ENCODE results near the gene CLMN. TPM values are rescaled to one million over a fixed set of nuclear protein-coding genes. Genes with fewer than 3 reads are reported as not detected.

Gene CLMN
- total RNA-seq, 2 experiments from 2014 or later, result 0.29 to 0.40 TPM

DNA sequence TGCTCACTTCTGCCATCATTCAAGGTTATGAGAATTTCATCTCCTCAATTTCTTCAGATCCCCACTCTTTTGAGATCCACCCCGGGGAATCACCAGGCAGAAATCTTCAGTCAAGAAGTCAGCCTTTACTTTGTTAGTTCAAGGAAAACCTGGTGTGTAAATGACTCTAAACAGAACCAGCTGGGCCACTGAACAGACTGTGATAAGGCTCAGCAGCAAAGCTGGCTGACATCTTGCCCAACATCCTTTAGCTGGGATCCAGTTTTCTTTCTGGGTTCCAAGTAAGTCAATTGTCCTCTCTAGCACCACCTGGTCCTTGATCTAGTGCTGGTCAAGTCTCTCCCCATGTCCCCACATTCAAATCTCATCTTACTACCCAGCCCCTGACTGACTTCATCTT lies 11.6 kb downstream of the CLMN start:
- CTCF ChIA-PET, result no interaction called here
- POLR2A ChIA-PET, result no interaction called here

DNA sequence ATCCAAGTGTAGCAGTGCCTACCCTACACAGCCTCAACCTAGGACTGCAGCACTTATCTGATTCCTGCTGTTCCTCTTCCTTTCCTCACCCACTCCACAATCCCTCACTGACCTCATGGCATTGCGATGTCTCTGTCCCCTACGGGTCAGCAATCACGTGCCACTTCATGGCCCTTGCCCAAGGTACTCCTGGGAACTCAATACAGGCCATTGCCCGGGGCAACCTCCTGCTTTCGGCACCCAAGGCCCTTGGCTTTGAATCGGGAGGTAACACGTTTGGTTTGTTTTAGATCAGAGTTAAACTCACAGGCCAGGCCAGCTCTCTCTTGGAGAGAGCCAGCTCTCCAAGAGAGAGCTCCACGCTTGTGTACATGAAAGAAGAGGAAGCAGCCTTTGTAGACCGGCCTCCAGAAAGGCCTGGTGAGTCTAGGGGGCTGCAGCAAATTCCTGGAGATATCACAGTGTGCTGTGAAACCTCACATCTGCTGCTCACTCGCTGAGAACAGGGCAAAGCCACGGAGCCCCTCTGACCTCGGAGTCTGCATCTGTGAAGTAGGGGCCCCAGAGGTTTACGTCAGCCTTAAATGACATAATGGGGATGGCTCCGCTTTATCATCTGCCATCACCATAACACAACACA lies 12.2 kb downstream of the CLMN start:
- CTCF ChIA-PET, result no interaction called here

DNA sequence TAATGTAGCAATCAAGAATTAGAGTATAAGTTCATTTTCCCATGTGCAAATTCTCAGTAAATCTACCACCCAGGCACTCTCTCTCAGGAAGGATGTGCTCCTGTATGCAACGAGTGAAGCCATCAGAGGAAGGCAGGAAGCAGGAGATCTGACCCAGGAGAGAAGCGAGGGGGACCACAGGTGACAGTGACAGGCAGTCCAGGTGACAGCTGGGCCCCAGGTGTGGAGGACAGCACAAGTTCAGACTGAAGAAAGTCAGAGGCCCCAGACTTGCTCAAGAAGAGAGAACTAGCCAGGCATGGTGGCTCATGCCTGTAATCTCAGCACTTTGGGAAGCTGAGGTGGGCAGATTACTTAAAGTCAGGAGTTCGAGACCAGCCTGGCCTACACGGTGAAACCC lies 13.8 kb downstream of the CLMN start:
- ChIA-PET POLR2A (no interaction called here), CTCF (interaction anchor here (0.6 kb wide), 1 partner anchor 831 kb away, joined by 3 read pairs; no protein-coding TSS in a partner anchor)

More for the DNA sequence above, 12.2 kb downstream of the CLMN start:
- POLR2A ChIA-PET, result no interaction called here

DNA sequence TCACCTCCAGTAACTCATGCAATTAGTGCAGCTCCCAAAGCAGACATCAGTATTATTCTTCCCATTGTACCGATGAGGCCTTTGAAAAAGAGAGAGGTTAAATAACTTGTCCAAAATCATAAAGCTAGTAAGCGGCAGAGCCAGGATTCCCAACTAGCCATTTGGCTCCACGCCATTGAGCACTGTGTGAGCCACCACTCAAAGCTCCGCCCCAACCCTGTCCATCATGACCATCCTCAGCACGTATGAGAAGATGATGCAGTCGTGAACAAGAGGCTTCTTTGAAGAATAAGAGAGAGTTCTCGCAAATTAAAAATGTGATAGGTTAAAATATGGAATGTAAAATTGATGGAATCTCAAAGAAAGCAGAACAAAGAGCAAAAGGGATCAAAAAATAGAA lies 14.6 kb downstream of the CLMN start:
- ChIA-PET POLR2A (no interaction called here), CTCF (no interaction called here)

DNA sequence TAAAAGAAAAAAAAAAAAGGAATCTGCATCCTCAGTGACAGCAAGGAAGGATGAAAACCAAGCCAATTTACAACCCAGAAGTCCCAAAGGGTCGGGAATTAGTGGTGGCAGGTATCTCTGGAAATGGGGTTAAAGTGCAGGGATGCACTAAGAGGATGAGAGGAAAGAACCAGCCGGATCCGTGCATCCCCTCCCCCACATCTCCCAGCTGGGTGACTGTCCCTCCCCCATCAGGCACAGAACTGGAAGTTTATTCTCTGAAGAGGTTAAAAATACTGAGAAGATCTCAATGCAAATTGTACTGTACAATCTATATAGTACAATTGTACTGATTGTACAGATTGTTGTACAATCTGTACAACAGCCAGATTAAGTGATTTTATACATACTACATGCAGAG lies 15.4 kb downstream of the CLMN start:
- CTCF ChIA-PET, result no interaction called here

DNA sequence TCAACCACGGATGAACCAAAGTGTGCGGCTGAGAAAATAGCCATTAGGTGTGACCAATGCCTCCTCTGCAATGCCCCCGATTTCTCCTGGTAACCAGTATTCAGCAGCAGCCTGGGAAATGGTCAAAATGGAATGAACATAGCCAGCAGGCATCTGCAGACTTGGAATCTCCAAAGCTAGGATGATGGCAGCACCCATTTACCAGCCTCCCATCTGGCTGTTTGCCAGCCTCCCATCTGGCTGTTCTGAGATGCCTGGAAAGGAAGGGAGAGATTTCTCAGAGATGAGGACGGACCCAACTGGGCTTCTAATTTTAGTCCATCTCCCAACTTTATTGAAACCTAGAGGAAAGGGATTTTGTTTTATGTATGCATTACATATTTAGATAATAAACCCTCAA lies 16.2 kb downstream of the CLMN start:
- ChIA-PET POLR2A (no interaction called here), CTCF (interaction anchor here (0.6 kb wide), 1 partner anchor 610 kb away, joined by 4 read pairs; no protein-coding TSS in a partner anchor)

More for the DNA sequence above, 15.4 kb downstream of the CLMN start:
- POLR2A ChIA-PET, result no interaction called here

DNA sequence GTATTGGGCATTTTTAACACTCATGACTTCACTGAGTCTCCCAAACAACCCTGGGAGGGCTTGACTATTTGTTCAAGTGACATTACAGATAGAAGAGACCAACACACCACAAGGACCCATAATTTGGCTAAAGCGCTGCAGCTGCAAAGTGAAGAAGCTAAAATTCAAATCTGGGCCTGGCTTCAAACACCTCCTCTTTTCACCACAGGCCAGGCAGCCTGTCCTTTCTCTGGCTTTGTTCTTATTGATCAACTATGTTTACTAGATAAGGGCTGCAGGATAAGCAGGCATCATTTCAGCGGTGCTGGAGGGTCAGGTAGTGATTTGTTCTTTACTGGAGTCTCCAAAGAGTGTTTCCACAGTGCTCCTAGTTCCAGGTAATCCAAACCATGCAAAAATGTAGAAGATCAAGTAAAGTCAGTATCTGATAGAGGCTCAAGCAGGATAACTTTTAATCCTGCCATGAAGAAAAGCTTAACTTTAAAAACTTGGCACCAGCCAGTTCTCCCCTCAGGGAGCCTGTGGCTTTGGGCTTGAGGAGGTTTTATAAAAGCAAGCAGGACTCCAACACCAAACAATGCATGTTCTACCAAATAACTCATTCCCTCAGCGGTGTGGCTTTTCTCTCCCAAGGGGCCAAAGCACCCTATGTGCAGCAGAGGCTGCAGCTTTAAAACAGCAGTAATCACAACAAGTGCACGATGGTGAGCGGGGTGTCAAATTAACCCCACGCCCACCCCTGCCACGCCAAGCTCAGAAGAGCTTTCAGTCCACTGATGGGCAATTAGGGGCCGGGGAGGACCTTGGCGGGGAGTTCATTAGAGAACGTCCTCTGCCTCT lies 16.8 kb downstream of the CLMN start:
- ChIA-PET CTCF (interaction anchor here (0.6 kb wide), 1 partner anchor 610 kb away, joined by 4 read pairs; no protein-coding TSS in a partner anchor), POLR2A (no interaction called here)

DNA sequence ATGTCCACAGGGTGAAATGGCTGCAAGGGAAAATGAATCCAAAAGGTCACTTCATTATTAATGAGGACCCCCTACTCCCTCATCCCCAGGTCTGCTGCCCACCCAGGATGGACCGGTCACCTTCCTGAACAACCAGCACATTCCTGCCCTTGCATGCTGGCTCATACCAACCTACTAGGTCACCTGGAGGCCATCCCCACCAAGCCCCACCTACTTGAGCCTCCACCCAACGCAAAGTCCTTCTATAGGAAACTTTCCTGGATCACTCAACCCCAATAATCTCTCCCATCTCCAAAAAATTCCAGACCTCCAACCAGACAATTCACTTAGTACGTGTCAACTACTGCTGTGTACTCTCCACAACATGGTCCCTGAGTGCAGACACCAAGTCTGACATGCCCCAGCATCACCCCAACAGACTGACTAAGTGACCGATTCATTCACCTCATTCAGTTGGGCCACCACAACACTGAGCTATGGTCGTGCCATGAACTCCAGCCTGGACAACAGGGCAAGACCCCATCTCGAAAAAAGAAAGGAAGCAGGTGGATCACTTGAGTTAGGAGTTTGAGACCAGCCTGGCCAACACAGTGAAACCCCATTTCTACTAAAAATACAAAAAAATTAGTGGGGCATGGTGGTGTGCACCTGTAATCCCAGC lies 18.1 kb downstream of the CLMN start:
- CTCF ChIA-PET, result no interaction called here
- POLR2A ChIA-PET, result no interaction called here

DNA sequence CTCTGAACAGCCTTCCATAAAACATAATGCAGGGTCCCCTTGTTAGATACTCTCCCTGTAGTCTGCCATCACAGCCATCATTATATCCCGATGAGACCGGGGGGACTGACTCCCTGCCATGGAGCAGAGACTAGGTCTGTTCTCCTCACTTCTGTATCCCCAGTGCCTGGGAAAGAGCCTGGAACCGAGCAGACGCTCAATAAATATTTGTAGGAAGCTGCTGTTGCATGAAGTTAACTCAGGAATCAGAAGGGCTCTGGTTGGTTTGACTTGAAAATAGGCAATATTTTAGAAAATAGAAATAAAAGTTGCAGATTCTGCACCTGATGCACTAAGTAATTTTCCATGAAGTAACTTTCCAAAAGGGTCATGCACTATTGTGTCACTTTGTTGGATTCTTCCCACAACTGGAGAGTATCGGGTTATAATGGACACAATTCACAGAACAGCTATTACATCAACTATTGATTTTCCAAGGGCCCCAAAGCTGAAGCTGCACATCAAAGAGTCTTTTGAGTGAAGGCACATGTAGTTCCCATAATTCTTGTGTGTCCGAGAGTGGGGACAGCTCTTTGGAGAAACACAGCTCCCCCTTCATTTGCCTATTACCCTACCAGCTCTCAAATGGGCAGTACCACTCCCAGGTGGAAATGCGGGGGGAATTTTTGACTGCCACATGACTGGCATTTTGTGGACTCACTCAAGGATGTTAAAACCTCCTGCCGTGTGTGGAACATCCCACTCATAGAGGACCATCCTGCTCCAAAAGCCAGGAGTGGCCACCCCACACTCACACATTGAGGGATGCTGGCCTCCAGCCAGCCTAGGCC lies 18.8 kb downstream of the CLMN start:
- CTCF ChIA-PET, result no interaction called here
- POLR2A ChIA-PET, result no interaction called here

DNA sequence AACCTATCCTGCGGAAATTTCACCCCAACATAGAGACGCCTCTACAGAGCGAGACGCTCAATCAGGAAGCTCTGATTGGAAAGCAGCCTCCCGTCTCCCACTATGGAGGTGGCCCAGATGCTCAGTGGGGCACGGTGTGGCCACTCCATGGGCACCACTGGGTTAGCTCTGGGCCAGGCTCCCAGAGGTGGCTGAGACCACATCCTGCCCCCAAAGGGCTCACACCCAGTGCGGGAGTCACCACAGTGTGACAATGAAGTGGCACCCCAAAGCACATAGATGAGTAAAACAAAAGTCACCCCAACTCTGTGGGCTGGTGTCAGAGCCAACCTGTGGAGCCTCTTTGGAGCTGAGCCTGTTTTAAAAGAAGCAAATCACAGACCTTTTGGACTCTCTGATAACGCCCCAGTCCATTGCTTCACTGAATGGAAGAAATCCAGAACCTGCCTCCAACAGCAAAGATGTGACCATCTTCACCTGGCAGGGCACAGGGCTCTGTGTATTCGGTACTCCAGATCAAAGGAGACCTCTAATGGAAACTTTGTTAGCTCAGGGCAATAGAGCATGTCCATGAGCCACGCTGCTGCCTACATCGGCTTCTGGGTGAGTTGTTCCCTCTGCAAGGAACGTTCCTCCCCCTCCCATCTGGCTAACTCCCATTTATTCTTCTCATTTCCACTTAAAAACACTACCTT lies 19.6 kb downstream of the CLMN start:
- POLR2A ChIA-PET, result no interaction called here
- CTCF ChIA-PET, result no interaction called here

DNA sequence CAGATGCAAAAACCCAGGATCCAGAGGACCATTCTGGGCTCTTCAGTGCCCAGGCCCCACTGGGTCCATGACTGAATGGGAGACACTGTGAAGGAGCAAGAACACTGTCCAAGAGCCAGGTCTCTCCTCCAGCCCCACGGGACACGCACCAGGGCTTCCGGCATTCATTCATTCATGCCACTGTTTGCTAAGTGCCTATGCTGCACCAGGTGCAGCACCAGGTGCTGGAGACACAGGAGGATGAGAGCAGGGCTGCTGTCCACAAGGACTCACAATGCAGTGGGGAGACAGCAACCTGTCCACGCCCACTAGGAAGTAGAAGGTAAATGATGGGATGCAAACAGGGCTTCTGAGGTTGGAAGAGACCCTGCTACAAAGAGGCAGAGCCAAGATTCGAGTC lies 20.4 kb downstream of the CLMN start:
- POLR2A ChIA-PET, result no interaction called here

DNA sequence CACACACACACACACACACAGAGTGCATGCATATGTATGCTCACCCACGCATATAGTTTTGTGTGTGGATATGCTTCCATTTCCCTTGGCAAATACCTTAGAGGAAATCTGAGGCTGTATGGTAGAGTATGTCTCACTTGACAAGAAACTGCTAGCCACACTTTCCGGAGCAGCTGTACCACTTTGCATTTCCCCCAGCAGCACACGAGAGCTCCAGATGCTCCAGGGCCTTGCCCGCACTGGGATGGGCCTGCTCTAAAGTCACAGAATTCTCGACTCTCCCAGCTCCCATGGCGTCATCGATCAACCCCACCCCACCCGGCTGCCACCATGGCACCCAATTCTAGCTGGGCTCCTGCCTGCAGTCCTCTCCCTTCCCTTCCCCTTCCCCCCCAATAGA lies 21.9 kb downstream of the CLMN start:
- ChIA-PET CTCF (no interaction called here), POLR2A (no interaction called here)

More for the DNA sequence above, 20.4 kb downstream of the CLMN start:
- CTCF ChIA-PET, result no interaction called here

DNA sequence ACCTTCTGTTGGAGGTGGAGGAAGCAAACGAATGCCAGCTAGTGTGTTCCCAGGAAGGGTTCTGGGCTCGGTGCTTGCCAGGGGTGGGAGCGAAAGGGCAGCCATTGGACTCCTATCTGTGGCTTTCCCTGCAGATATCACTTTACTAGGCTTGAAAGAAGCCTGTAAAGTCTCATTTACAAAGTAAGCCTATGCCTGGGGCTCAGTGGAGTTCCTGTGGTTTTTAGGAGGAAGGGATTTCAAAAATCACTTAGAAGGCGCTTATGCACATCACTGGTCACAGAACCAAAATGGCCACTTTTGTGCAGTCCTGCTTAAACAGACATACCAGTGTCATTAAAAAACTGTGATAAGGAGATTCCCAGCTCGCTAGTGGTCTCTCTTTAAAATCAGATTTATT lies 22.7 kb downstream of the CLMN start:
- ChIA-PET CTCF (no interaction called here), POLR2A (no interaction called here)

DNA sequence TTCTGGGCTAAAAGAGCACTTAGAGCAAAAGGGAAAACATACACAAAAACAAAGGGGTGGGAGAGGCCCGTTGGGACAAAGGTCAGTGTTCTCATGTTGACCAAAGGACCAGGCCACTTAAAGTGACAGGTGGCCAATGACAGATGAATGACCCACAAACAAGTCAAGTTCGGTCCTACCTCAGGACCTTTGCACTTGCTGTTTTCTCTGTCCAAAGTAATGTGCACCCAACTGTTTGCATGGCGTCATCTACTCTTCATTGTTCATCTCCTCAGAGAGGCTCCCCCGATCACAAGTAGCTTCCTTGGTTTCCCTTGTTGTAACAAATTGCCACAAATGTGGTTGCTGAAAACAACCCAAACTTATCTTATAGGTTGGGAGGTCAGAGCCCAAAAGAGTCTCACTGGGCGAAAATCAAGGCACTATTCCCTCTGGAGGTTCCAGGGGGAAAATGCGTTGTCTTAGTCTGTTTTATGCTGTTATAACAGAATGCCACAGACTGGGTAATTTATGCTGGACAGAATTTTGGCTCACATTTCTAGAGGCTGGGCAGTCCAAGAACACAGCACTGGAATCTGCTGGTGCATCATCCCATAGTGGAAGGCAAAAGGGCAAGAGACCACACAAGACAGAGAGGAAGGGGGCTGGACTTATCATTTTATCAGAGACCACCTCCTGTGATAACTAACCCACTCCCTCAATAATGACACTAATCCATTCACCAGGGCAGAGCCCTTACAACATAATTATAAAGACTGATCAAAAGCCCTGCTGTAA lies 23.9 kb downstream of the CLMN start:
- ChIA-PET POLR2A (no interaction called here), CTCF (no interaction called here)

DNA sequence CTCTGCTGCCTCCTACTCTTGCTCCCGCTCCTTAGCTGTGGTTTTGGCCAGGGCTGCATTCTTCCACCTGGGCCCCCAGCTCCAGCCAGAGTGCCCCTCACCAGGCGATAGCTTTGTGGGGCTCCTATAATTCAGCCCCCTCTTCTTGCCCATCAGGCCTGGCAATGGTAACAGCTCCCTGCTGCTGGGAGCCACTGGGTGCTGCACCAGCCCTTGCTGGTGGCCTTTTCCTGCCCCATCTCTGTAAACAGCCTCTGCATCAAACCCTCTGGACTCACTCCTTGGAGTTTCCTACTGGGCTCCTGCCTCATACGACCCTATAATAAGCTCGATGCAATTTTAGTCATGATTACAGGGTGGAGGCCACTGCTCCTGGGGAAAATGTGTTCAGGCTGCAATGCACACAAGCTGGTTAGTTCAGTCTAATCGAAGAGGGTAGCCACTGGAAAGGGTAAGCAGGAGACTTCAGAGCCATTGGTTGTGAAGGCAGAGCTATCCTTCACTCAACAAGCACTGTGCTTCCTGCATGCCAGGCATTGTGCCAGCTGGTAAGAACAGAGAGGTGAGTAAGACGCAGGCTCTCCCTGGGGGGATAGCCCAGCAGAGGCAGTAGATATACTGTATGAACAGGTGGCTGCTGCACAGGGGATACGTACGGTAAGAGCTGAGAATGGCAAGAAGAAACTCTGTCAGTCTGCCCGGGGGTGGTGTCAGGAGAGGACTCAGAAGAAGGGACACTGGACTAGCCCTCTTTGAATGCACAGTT lies 24.7 kb downstream of the CLMN start:
- POLR2A ChIA-PET, result no interaction called here
- CTCF ChIA-PET, result no interaction called here

DNA sequence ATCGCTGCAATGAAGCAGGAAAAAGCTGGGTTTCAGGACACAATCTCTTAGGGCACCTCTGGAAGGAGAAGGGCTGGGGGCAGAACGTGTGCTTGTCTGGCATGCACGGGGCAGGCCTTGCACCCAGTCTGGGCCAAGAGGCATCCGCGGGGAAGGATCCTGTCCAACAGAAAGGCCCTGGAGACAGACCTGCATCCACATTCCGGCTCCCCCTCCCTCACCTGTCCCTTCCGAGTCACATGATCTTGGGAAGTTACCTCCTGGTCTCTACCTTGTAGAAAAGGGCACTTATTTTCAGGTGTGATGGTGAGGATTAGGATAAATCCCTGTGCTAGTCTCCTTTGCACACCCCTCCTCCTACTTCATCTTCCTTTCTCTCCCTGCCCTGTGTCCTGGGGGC lies 25.4 kb downstream of the CLMN start:
- ChIA-PET CTCF (no interaction called here), POLR2A (no interaction called here)

DNA sequence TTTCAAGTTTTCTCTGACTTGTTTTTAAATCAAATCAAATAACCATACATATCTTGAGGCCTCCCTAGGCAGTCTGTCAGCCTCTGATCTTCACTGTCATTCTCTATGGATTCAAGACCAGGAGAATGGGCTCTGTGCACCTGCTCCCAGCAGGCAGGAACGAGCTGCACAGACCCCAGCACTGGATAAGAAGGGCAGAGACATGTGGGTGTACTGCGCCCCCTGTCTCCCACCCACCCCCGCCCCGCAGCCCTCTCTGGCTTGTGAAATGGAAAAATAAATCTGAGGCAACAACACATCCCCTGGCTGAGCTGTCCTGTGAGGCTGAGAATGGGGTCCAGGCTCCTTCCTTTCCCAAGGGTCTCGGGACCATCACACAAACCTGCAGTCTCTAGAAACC lies 26.3 kb downstream of the CLMN start:
- ChIA-PET POLR2A (no interaction called here), CTCF (no interaction called here)

DNA sequence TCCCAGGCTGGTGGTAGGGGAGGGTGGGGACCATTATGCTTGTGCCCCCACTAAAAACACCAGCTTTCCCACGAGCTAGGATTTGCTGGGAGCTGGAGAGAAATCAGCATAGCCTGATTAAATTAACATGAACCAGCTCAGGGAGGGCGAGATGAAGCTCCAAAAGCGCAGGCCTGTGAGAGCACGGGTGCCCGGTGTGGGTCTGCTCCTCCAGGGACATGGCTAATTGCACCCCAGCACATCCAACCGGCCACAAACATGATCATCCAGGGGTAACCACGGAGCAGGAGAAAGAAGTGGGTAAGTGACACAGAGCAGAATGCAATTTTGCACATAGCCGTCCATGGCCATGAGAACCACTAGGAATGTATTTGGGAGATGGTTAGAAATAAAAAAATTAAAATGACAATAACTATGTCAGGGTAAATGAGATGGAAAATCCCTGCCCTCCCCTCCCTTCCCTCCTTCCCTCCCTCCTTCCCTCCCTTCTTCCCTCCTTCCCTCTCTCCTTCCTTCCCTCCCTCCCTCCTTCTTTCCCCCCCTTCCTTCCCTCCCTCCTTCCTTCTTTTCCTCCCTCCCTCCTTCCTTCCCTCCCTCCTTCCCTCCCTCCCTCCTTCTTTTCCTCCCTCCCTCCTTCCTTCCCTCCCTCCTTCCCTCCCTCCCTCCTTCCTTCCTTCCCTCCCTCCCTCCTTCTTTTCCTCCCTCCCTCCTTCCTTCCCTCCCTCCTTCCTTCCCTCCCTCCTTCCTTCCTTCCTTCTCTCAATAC lies 26.9 kb downstream of the CLMN start:
- POLR2A ChIA-PET, result no interaction called here
- CTCF ChIA-PET, result no interaction called here

Data from activated CD8-positive, alpha-beta memory T cell treated with anti-CD3 and anti-CD28 coated beads for 36 hours (primary cell).